ENCODE measurements around the gene BPNT1. TPM values are rescaled to one million over a fixed set of nuclear protein-coding genes. Genes with fewer than 3 reads are reported as not detected.
"Not testable (repeated sequence)": the region's sequence is repeated elsewhere in the genome, so short reads cannot be mapped to it uniquely, and the experiment has no call there.

BPNT1 gene
- total RNA-seq, 1 donor from 2014 or later = 16.2 TPM

- intact Hi-C loops (cut with DNase I); DNase-seq (ENCODE audit: low spot score): not testable (repeated sequence)
Measured at GRCh38 chr1:220086261-220086686, 3.3 kb downstream of the BPNT1 start.

- intact Hi-C loops (cut with DNase I) = no loop called here
- DNase-seq (ENCODE audit: low spot score) = no peak
Measured at GRCh38 chr1:220084460-220084859, 5.1 kb downstream of the BPNT1 start.

GRCh38 chr1:220077887-220078286, 11.7 kb downstream of the BPNT1 start:
- intact Hi-C loops (cut with DNase I) = no loop called here
- no peak for DNase-seq (ENCODE audit: low spot score)

- intact Hi-C loops (cut with DNase I) = no loop called here
- no peak for DNase-seq (ENCODE audit: low spot score)
Measured at GRCh38 chr1:220076861-220077762, 12.5 kb downstream of the BPNT1 start.

- DNase-seq (ENCODE audit: low spot score) = no peak
- intact Hi-C loops (cut with DNase I) = no loop called here
Measured at GRCh38 chr1:220067269-220068204, 22.1 kb downstream of the BPNT1 start.

GRCh38 chr1:220062629-220063028, 27.0 kb downstream of the BPNT1 start:
- intact Hi-C loops (cut with DNase I) = no loop called here
- no peak for DNase-seq (ENCODE audit: low spot score)

- intact Hi-C loops (cut with DNase I) = no loop called here
Measured at GRCh38 chr1:220060876-220061275, 28.7 kb downstream of the BPNT1 start.

GRCh38 chr1:220056374-220056773, 33.2 kb downstream of the BPNT1 start:
- intact Hi-C loops (cut with DNase I) = no loop called here
- DNase-seq (ENCODE audit: low spot score) = no peak

More at GRCh38 chr1:220060876-220061275, 28.7 kb downstream of the BPNT1 start:
- no peak for DNase-seq (ENCODE audit: low spot score)

- intact Hi-C loops (cut with DNase I) = loop anchor here (5.0 kb wide), 1 partner anchor 46 kb away; the partner anchor contains the start of gene IARS2
- DNase-seq (ENCODE audit: low spot score) = peak; percentile 98
Measured at GRCh38 chr1:220046052-220046930, 43.3 kb downstream of the BPNT1 start, which contains the start of gene EPRS1. TSS of gene EPRS1 (minus strand) at chr1:220046505. CDS start at chr1:220046388, 117 bp downstream.

- intact Hi-C loops (cut with DNase I) = loop anchor here (5.0 kb wide), 1 partner anchor 47 kb away; the partner anchor contains the start of gene IARS2
- DNase-seq (ENCODE audit: low spot score) = no peak
Measured at GRCh38 chr1:220045356-220046051, 44.1 kb downstream of the BPNT1 start.

GRCh38 chr1:220044678-220045355, 44.8 kb downstream of the BPNT1 start:
- intact Hi-C loops (cut with DNase I) = loop anchor here (5.0 kb wide), 1 partner anchor 47 kb away; the partner anchor contains the start of gene IARS2
- DNase-seq (ENCODE audit: low spot score) = no peak

GRCh38 chr1:220043646-220044045, 45.9 kb downstream of the BPNT1 start:
- intact Hi-C loops (cut with DNase I) = no loop called here
- no peak for DNase-seq (ENCODE audit: low spot score)

- DNase-seq (ENCODE audit: low spot score) = no peak
- intact Hi-C loops (cut with DNase I) = no loop called here
Measured at GRCh38 chr1:220040028-220040596, 49.5 kb downstream of the BPNT1 start.

- intact Hi-C loops (cut with DNase I) = no loop called here
- DNase-seq (ENCODE audit: low spot score) = no peak
Measured at GRCh38 chr1:220038640-220039039, 50.9 kb downstream of the BPNT1 start.

- intact Hi-C loops (cut with DNase I); DNase-seq (ENCODE audit: low spot score): not testable (repeated sequence)
Measured at GRCh38 chr1:220037810-220038209, 51.8 kb downstream of the BPNT1 start.

GRCh38 chr1:220032911-220033310, 56.7 kb downstream of the BPNT1 start:
- intact Hi-C loops (cut with DNase I) = no loop called here
- DNase-seq (ENCODE audit: low spot score) = no peak

- DNase-seq (ENCODE audit: low spot score) = no peak
- intact Hi-C loops (cut with DNase I) = no loop called here
Measured at GRCh38 chr1:220031287-220031686, 58.3 kb downstream of the BPNT1 start.

Measured in cardiac septum (tissue), 1 donor.